ENCODE measurements around the gene RANBP10. TPM values are rescaled to one million over a fixed set of nuclear protein-coding genes. Genes with fewer than 3 reads are reported as not detected.

Gene RANBP10
- total and polyA plus RNA-seq, 2 of the 13 experiments (the other 11 are each of a cell fraction or from before 2014, with no cell fraction given): 9.2 to 22.7 TPM

- no peak; the same call in 1 of the 2 replicates for TF ChIP-seq CSRNP1 (CRISPR knock-in tag; IDR thresholded peaks at IDR 0.05)
- no peak for TF ChIP-seq ZBTB21 (CRISPR knock-in tag; IDR thresholded peaks at IDR 0.05)
- no peak for TF ChIP-seq ZNF652 (CRISPR knock-in tag; IDR thresholded peaks at IDR 0.05; ENCODE audit: borderline replicate concordance, low read depth)
- no peak for TF ChIP-seq KDM6A (CRISPR knock-in tag; IDR thresholded peaks at IDR 0.05; ENCODE audit: low read depth)
- TF ChIP-seq XBP1 (CRISPR knock-in tag; IDR thresholded peaks at IDR 0.05): no peak
- TF ChIP-seq ZNF629 (CRISPR knock-in tag; conservative IDR thresholded peaks at IDR 0.05): no peak
- no peak for TF ChIP-seq TBL1XR1 (IDR thresholded peaks at IDR 0.05; ENCODE audit: borderline replicate concordance, low read length, partially characterized antibody)
- TF ChIP-seq ZNF83 (CRISPR knock-in tag; IDR thresholded peaks at IDR 0.05; ENCODE audit: borderline replicate concordance): peak; percentile 92
- peak; percentile 13; the same call in 1 of the 2 replicates for TF ChIP-seq ZNF770 (CRISPR knock-in tag; IDR thresholded peaks at IDR 0.05)
- peak; percentile 26 for TF ChIP-seq ASH2L (IDR thresholded peaks at IDR 0.05; ENCODE audit: insufficient read length, low read depth, low read length)
- peak; percentile 38; the same call in 1 of the 3 replicates for TF ChIP-seq MXI1 (IDR thresholded peaks at IDR 0.05; ENCODE audit: borderline replicate concordance, low read depth, low read length)
- TF ChIP-seq GATAD2A (CRISPR knock-in tag; IDR thresholded peaks at IDR 0.05): peak; percentile 11; the same call in 1 of the 2 replicates
- no peak for TF ChIP-seq TEF (CRISPR knock-in tag; IDR thresholded peaks at IDR 0.05)
- TF ChIP-seq ZBTB7A (CRISPR knock-in tag; IDR thresholded peaks at IDR 0.05): peak; percentile 69; the same call in 1 of the 2 replicates
- TF ChIP-seq HDAC1 (CRISPR knock-in tag; IDR thresholded peaks at IDR 0.05): peak; percentile 70; the same call in 1 of the 2 replicates
- TF ChIP-seq ZSCAN9 (CRISPR knock-in tag; IDR thresholded peaks at IDR 0.05; ENCODE audit: borderline replicate concordance): no peak
- TF ChIP-seq ZFX (CRISPR knock-in tag; IDR thresholded peaks at IDR 0.05; ENCODE audit: low read depth): peak; percentile 85
- no peak for TF ChIP-seq ZKSCAN1 (IDR thresholded peaks at IDR 0.05; ENCODE audit: low read length)
- TF ChIP-seq NFATC3 (CRISPR knock-in tag; IDR thresholded peaks at IDR 0.05): peak; percentile 87
- no peak for TF ChIP-seq ARID2 (CRISPR knock-in tag; IDR thresholded peaks at IDR 0.05; ENCODE audit: borderline replicate concordance)
- TF ChIP-seq KDM2A (CRISPR knock-in tag; IDR thresholded peaks at IDR 0.05; ENCODE audit: borderline replicate concordance, low read depth): peak; percentile 59; the same call in 1 of the 2 replicates
- TF ChIP-seq TFDP2 (CRISPR knock-in tag; IDR thresholded peaks at IDR 0.05): no peak
These were observed 36.4 kb upstream of the RANBP10 start (continued) for GRCh38 chr16:67842509-67843342.

All from HepG2 (cell line).